K562 (cell line): ENCODE results near the gene USP24. TPM values are rescaled to one million over a fixed set of nuclear protein-coding genes. Genes with fewer than 3 reads are reported as not detected.

Experiments used
- ADNP ChIP-seq: fragments of 200-800 bp; sonication (Bioruptor generic); IDR thresholded peaks from 2 replicates; pipeline ENCODE4 v1.6.1; 2016; ENCODE audit warnings: missing genetic modification characterization, missing compliant biosample characterization
- DIDO1 ChIP-seq: fragments of 450-650 bp; IDR thresholded peaks from 2 replicates; pipeline ENCODE4 v1.6.1; 2016; ENCODE audit warnings: low read depth, missing biosample characterization, missing genetic modification characterization
- E2F5 ChIP-seq: sonication (generic); formaldehyde crosslinking; IDR thresholded peaks from 2 replicates; pipeline ENCODE4 v1.8.0; 2022; ENCODE audit warnings: mild to moderate bottlenecking, missing genetic modification reagents
- MAFG ChIP-seq: fragments of 450-650 bp; conservative IDR thresholded peaks from 2 replicates; pipeline ENCODE4 v1.6.1; 2016; ENCODE audit warnings: missing genetic modification characterization, missing compliant biosample characterization
- MBD1 ChIP-seq: fragments of 250-450 bp; sonication (Bioruptor Pico); IDR thresholded peaks from 2 replicates; pipeline ENCODE4 v1.8.0; 2022; ENCODE audit warnings: inconsistent platforms
- MTA2 ChIP-seq: fragments of 450-650 bp; IDR thresholded peaks from 2 replicates; pipeline ENCODE4 v1.6.1; 2016; ENCODE audit warnings: low read depth
- PHF20 ChIP-seq: fragments of 450-650 bp; IDR thresholded peaks from 2 replicates; pipeline ENCODE4 v1.6.1; 2018; ENCODE audit not compliant: partially characterized antibody
- POLR2B ChIP-seq: fragments of 450-650 bp; IDR thresholded peaks from 2 replicates; pipeline ENCODE4 v1.6.1; 2018; ENCODE audit warnings: low read depth; ENCODE audit not compliant: partially characterized antibody
- RERE ChIP-seq: sonication (generic); formaldehyde crosslinking; IDR thresholded peaks from 2 replicates; pipeline ENCODE4 v1.8.0; 2023; ENCODE audit warnings: missing genetic modification reagents, mild to moderate bottlenecking, borderline replicate concordance
- RNF2 ChIP-seq: sonication (generic); IDR thresholded peaks from 2 replicates; pipeline ENCODE4 v1.6.1; 2016
- SMARCA5 ChIP-seq: fragments of 450-650 bp; IDR thresholded peaks from 2 replicates; pipeline ENCODE4 v1.6.1; 2016
- SMARCE1 ChIP-seq: fragments of 450-650 bp; IDR thresholded peaks from 2 replicates; pipeline ENCODE4 v1.7.1; 2016; ENCODE audit warnings: mild to moderate bottlenecking
- SOX6 ChIP-seq: fragments of 450-650 bp; IDR thresholded peaks from 2 replicates; pipeline ENCODE4 v1.6.1; 2014; ENCODE audit warnings: mild to moderate bottlenecking
- USF1 ChIP-seq: sonication (generic); formaldehyde crosslinking; IDR thresholded peaks from 2 replicates; pipeline ENCODE4 v1.9.0; 2022; ENCODE audit warnings: mild to moderate bottlenecking, missing genetic modification reagents
- ZMIZ1 ChIP-seq, 2 experiments: fragments of 150-350 bp in 1 of 2; IDR thresholded peaks; 2 replicates each; pipeline ENCODE4 v1.6.1; 2012 to 2016; ENCODE audit warnings: low read depth in 2 of 2, low read length in 2 of 2, mild to moderate bottlenecking in 1 of 2, moderate library complexity in 1 of 2
- ZNF146 ChIP-seq: IDR thresholded peaks from one replicate; pipeline ENCODE4 v1.6.1; 2018; ENCODE audit warnings: missing compliant biosample characterization; ENCODE audit not compliant: unreplicated experiment
- ZNF274 ChIP-seq: IDR thresholded peaks from 2 replicates; pipeline ENCODE4 v1.6.1; 2011; ENCODE audit warnings: low read depth, mild to moderate bottlenecking, low read length, moderate library complexity, borderline replicate concordance
- ZNF644 ChIP-seq: fragments of 200-800 bp; sonication (Bioruptor generic); IDR thresholded peaks from 2 replicates; pipeline ENCODE4 v1.6.1; 2016; ENCODE audit warnings: low read depth, missing genetic modification characterization, missing compliant biosample characterization
- polyA plus RNA-seq, 8 experiments: library from polyadenylated mRNA; depleted of rRNA in 4 of 8; stranded (reverse) in 5 of 8; unstranded in 3 of 8; fragments of >200 nt; fragmentation: Nextera tagmentation in 2 of 8; fragmentation: Illumina TruSeq in 1 of 8; extraction: Ambion mirVana in 2 of 8; extraction: Trizol in 1 of 8; gene quantifications; 2 replicates each; pipeline versions ENCODE4 v1.2.1 to v1.2.3, GENCODE V29; 2011 to 2014; ENCODE audit warnings: inconsistent platforms in 1 of 8, missing spikeins in 1 of 8
- total RNA-seq, 7 experiments: library from RNA; depleted of rRNA in 6 of 7; stranded (reverse); fragments of >200 nt in 6 of 7; fragmentation: Illumina TruSeq in 2 of 7; extraction: Trizol in 2 of 7; gene quantifications; 2 replicates each; pipeline versions ENCODE4 v1.2.1 to v1.2.3, GENCODE V29; 2011 to 2021; ENCODE audit warnings: low replicate concordance in 1 of 7

USP24 gene
- total and polyA plus RNA-seq, 9 of the 15 experiments (the other 6 are each of a cell fraction or from before 2014, with no cell fraction given): 7.7 to 62.6 (median 36.8) TPM

- TF ChIP-seq ZMIZ1 (IDR thresholded peaks at IDR 0.05; ENCODE audit: low read depth in 2 of 2, low read length in 2 of 2) (no peak), USF1 (CRISPR knock-in tag) (no peak), ZNF274 (no peak), RERE (CRISPR knock-in tag) (no peak), SMARCA5 (no peak), DIDO1 (tag) (no peak), ZNF644 (tag) (no peak), ADNP (tag) (no peak), MBD1 (CRISPR knock-in tag) (no peak), E2F5 (CRISPR knock-in tag) (no peak), MTA2 (no peak), SOX6 (peak; percentile 55), POLR2B (no peak), RNF2 (no peak), PHF20 (no peak), SMARCE1 (0 out of 2 replicates have a peak, but pooled peaks have one; percentile 35), ZNF146 (CRISPR knock-in tag) (no peak), MAFG (tag) (no peak)
These were observed 10.2 kb downstream of the USP24 start (continued) for GRCh38 chr1:55204997-55205396.
